Spinal cord (tissue), 10 donors: Measurements from ENCODE around the gene TADA2A. TPM values are rescaled to one million over a fixed set of nuclear protein-coding genes. Genes with fewer than 3 reads are reported as not detected.
"Not testable (repeated sequence)": the region's sequence is repeated elsewhere in the genome, so short reads cannot be mapped to it uniquely, and the experiment has no call there.

Experiments used
- DNase-seq, 6 donors: peaks; one replicate each; pipeline versions ENCODE4 v3.0.0 to v3.0.0-alpha.2; 2013 to 2015; ENCODE audit warnings: low spot score in 6 of 6, low read depth in 4 of 6
- H3K27ac ChIP-seq: one replicate; pipeline ENCODE4 v1.5.1; 2013; ENCODE audit warnings: low read depth, low read length, control low read depth
- H3K27me3 ChIP-seq: one replicate; pipeline ENCODE4 v1.6.1; 2013; ENCODE audit warnings: low read length; ENCODE audit not compliant: control insufficient read depth, insufficient read depth
- H3K36me3 ChIP-seq: one replicate; pipeline ENCODE4 v1.6.1; 2013; ENCODE audit warnings: low read length; ENCODE audit not compliant: control insufficient read depth, insufficient read depth
- H3K4me1 ChIP-seq: one replicate; pipeline ENCODE4 v1.6.1; 2013; ENCODE audit warnings: low read length; ENCODE audit not compliant: control insufficient read depth, insufficient read depth
- H3K4me3 ChIP-seq: one replicate; pipeline ENCODE4 v1.5.1; 2013; ENCODE audit warnings: low read depth, low read length, control low read depth
- H3K9me3 ChIP-seq: one replicate; pipeline ENCODE4 v1.6.1; 2013; ENCODE audit warnings: low read length; ENCODE audit not compliant: control insufficient read depth, insufficient read depth
- WGBS: methylation state at CpG from one replicate; pipeline ENCODE4 v1.1.5; 2013; ENCODE audit warnings: missing lambda C conversion rate; ENCODE audit not compliant: insufficient coverage; 5-methylcytosine and 5-hydroxymethylcytosine counted together
- polyA plus RNA-seq, 2 donors: library from polyadenylated mRNA; unstranded; fragments of 120-200 nt; gene quantifications; one replicate each; pipeline ENCODE4 v1.2.1, GENCODE V29; 2013; ENCODE audit not compliant: insufficient read length in 2 of 2
- total RNA-seq, 2 donors: library from RNA; depleted of rRNA in 1 of 2; stranded (reverse); fragments of 120-200 nt in 1 of 2; fragments of >200 nt in 1 of 2; gene quantifications; one replicate each; pipeline versions ENCODE4 v1.2.3 to v1.2.4, GENCODE V29; 2013 to 2014
- donor health status: healthy.

Gene TADA2A
- total and polyA plus RNA-seq, 4 donors = 24.8 to 40.0 (median 28.5) TPM

DNA sequence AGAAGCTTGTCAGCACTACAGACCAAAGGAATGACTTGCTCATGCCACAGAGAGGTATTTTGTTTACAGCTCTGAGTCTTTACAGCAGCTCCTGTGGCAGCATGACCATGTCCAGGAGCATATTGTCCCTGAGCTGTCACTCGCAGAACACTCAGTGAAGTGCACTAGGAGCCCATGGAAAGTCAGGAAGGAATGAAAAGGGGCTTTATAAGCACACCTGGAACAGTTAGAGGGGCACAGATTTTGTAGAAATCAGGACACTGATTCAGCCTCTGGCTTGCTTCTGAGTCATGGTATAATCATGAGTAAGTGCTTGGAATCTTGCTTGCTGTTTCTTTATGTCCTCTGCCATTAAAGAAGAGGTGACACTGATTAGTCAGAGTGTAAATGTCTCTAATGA is 41.0 kb downstream of the TADA2A start:
- H3K9me3 ChIP-seq = no peaks in the 10 kb centered on the region
- WGBS = 100% methylated on average over 1 of the region's 1 CpG
- H3K36me3 ChIP-seq = peaks cover 9% of the 10 kb centered on the region
- DNase-seq = no peak
- H3K4me3 ChIP-seq = no peak overlapping the region
- no peaks in the 10 kb centered on the region for H3K27me3 ChIP-seq
- H3K27ac ChIP-seq = no peak overlapping the region
- H3K4me1 ChIP-seq = no peaks in the 10 kb centered on the region

DNA sequence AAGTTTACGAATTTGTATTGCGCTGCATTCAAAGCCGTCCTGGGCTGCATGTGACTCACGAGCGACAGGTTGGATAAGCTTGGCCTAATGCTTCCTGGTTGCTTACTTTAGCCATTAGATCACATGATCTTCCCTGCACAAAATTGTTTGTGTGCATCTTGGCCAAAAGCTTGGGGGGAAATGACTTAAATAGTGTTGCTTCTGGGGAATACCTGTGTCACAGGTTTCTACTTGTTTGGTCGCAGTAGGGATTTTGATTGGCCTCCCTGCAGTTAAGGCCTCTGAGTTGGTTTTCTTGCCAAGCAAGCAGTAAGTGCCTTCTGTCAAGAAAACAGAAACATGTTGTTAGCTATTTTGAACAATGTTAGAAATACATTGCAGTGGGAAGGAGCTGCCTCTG is 43.4 kb downstream of the TADA2A start:
- Histone ChIP-seq H3K27me3 (no peaks in the 10 kb centered on the region), H3K4me1 (no peaks in the 10 kb centered on the region), H3K4me3 (no peak overlapping the region), H3K36me3 (peaks cover 13% of the 10 kb centered on the region), H3K27ac (no peak overlapping the region), H3K9me3 (no peaks in the 10 kb centered on the region)
- 92% methylated on average over 6 of the region's 6 CpGs for WGBS
- peak in 2 of 6 donors; percentile 25 to 48 for DNase-seq

DNA sequence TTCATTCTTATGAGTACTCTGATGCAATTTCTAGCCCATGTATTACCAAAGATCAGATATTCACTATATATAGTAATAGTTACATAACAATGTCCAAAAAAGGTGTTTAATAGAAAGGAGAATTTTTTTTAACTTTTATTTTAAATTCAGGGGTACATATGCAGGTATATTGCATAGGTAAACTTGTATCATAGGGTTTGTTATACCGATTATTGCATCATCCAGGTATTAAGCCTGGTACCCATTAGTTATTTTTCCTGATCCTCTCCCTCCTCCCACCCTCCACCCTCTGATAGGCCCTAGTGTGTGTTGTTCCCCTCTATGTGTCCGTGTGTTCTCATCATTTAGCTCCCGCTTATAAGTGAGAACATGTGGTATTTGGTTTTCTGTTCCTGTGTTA is 51.1 kb downstream of the TADA2A start:
- not testable (repeated sequence) for H3K27ac ChIP-seq, H3K4me3 ChIP-seq, H3K4me1 ChIP-seq, H3K27me3 ChIP-seq, H3K9me3 ChIP-seq, DNase-seq
- WGBS = no CpG with 5 or more reads among the region's 3 CpGs
- H3K36me3 ChIP-seq = peaks cover 15% of the 10 kb centered on the region

DNA sequence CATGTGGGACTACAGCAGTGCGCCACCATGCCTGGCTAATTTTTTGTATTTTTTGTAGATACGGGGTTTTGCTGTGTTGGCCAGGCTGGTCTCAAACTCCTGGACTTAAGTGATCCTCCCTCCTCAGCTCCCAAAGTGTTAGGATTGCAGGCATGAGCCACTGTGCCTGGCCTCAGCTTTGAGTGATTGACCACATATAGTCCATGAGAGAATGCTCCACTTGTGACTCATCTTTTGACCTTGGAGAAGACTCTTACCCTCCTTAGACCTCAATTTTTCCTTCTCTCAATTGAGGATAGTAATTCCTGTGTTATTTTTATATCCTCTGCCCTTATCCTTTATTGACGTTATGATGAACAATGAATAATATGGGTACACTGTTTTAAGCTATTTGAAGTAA is 52.1 kb downstream of the TADA2A start:
- no CpG with 5 or more reads among the region's 3 CpGs for WGBS
- Histone ChIP-seq H3K4me3 (no peak overlapping the region), H3K36me3 (peaks cover 20% of the 10 kb centered on the region), H3K27ac (no peak overlapping the region), H3K27me3 (no peaks in the 10 kb centered on the region), H3K4me1 (no peaks in the 10 kb centered on the region), H3K9me3 (no peaks in the 10 kb centered on the region)
- DNase-seq = no peak

GRCh38 chr17:37461668-37462067 is 55.0 kb downstream of the TADA2A start:
- 100% methylated on average over 2 of the region's 3 CpGs for WGBS
- peaks cover 17% of the 10 kb centered on the region for H3K36me3 ChIP-seq
- H3K9me3 ChIP-seq = no peaks in the 10 kb centered on the region
- H3K4me1 ChIP-seq = no peaks in the 10 kb centered on the region
- no peak overlapping the region for H3K4me3 ChIP-seq
- H3K27ac ChIP-seq = no peak overlapping the region
- DNase-seq = no peak
- no peaks in the 10 kb centered on the region for H3K27me3 ChIP-seq

GRCh38 chr17:37462492-37462891 is 55.8 kb downstream of the TADA2A start:
- Histone ChIP-seq H3K27ac (no peak overlapping the region), H3K27me3 (no peaks in the 10 kb centered on the region), H3K9me3 (no peaks in the 10 kb centered on the region), H3K4me3 (no peak overlapping the region), H3K4me1 (no peaks in the 10 kb centered on the region), H3K36me3 (peaks cover 20% of the 10 kb centered on the region)
- no CpG with 5 or more reads among the region's 5 CpGs for WGBS
- no peak for DNase-seq

DNA sequence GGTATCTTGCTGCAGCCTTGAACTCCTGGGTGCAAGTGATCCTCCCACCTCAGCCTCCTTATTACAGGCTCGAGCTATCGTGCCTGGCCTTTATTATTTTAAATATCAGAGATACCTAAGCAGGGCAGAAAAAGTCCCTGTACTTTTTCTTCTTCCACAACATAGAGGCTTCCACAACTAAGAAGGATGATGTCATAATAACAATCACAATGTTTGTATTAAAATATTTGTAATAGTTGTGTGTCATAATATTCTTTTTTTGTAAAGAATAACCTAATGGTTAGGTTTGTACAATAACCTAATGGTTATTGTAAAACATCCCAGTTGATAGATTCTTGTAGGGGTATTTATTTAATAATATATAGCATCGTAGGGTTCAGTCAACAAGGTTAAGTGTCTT is 56.4 kb downstream of the TADA2A start:
- no peaks in the 10 kb centered on the region for H3K4me1 ChIP-seq
- no peaks in the 10 kb centered on the region for H3K27me3 ChIP-seq
- no CpG with 5 or more reads among the region's 3 CpGs for WGBS
- no peak overlapping the region for H3K4me3 ChIP-seq
- no peak overlapping the region for H3K27ac ChIP-seq
- no peaks in the 10 kb centered on the region for H3K9me3 ChIP-seq
- H3K36me3 ChIP-seq = peaks cover 24% of the 10 kb centered on the region
- DNase-seq = no peak

DNA sequence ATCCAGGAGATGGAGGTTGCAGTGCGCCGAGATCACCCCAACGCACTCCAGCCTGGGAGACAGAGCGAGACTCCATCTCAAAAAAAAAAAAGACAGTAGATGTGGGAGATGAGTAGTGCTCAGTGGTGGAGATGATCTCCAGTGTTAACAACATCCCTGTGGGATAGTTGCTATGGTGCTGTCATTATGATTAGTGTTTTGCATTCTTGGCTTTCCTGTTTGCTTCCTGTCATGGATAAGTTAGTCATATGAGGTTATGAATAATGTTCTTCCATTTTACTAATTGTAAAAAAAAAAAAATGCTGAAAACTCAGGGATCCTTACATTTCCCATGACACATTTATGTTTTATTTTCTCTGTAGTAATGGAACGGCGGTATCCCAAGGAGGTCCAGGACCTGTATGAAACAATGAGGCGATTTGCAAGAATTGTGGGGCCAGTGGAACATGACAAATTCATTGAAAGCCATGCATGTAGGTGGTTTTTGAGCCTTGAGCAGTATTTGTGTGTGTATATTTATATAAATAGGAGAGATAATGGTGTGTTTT is 58.5 kb downstream of the TADA2A start:
- Histone ChIP-seq H3K27ac (no peak overlapping the region), H3K4me1 (no peaks in the 10 kb centered on the region), H3K9me3 (no peaks in the 10 kb centered on the region), H3K4me3 (no peak overlapping the region), H3K36me3 (peaks cover 22% of the 10 kb centered on the region), H3K27me3 (no peaks in the 10 kb centered on the region)
- 100% methylated on average over 3 of the region's 7 CpGs for WGBS
- DNase-seq = no peak

- H3K9me3 ChIP-seq = no peaks in the 10 kb centered on the region
- no peaks in the 10 kb centered on the region for H3K27me3 ChIP-seq
- H3K4me3 ChIP-seq = no peak overlapping the region
- H3K4me1 ChIP-seq = no peaks in the 10 kb centered on the region
- H3K27ac ChIP-seq = no peak overlapping the region
- DNase-seq = no peak
- WGBS = no CpG with 5 or more reads among the region's 1 CpG
- H3K36me3 ChIP-seq = peaks cover 28% of the 10 kb centered on the region
Measured at GRCh38 chr17:37466471-37466870, 59.8 kb downstream of the TADA2A start.

DNA sequence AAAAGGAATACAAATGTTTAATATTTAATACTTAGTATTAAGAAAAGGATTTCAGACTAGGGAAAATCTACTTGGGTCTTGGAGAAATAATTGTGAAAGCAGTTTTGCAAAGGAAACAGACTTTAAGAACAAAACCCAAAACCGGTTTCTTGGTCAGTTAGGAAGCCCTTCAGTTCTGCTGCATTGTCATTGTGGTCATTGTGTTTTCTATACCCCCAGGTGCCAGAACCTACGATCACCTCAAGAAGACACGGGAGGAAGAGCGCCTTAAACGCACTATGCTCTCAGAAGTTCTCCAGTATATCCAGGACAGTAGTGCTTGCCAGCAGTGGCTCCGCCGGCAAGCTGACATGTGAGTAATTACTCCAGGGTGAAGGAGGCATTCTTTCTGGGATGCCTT is 63.5 kb downstream of the TADA2A start:
- Histone ChIP-seq H3K4me1 (no peaks in the 10 kb centered on the region), H3K9me3 (no peaks in the 10 kb centered on the region), H3K27ac (no peak overlapping the region), H3K36me3 (peaks cover 39% of the 10 kb centered on the region), H3K27me3 (no peaks in the 10 kb centered on the region), H3K4me3 (no peak overlapping the region)
- DNase-seq = no peak
- WGBS = 94% methylated on average over 5 of the region's 7 CpGs
